Fibroblast of mammary gland (primary cell): ENCODE measurements around the gene ELP1.
"Not testable (repeated sequence)": the region's sequence is repeated elsewhere in the genome, so short reads cannot be mapped to it uniquely, and the experiment has no call there.

ENCODE experiments used
- DNase-seq: peaks from one replicate; pipeline ENCODE4 v3.0.0-alpha.2; 2010; ENCODE audit warnings: low read depth
- H3K4me3 ChIP-seq: 2 replicates; pipeline ENCODE4 v1.5.1; 2011; ENCODE audit warnings: low read depth, mild to moderate bottlenecking, low read length, moderate library complexity; ENCODE audit not compliant: control insufficient read depth
- CTCF ChIP-seq: conservative IDR thresholded peaks from 2 replicates; pipeline ENCODE4 v1.5.1; 2011; ENCODE audit warnings: low read depth, low read length, inconsistent platforms; ENCODE audit not compliant: control insufficient read depth, insufficient read depth

Gene ELP1

GRCh38 chr9:108934323-108934893, 484 bp upstream of the ELP1 start, which contains the start of gene ABITRAM:
Gene ABITRAM (plus strand): TSS chr9:108934400. CDS start chr9:108934487, 87 bp downstream.
- peak; percentile 70 for DNase-seq
- no peak for TF ChIP-seq CTCF
- peak within 1 kb of the TSS; percentile 96 for H3K4me3 ChIP-seq

- DNase-seq = peak; percentile 32
- peak overlapping the region; percentile 96 for H3K4me3 ChIP-seq
- no peak for TF ChIP-seq CTCF
These were observed 650 bp downstream of the ELP1 start for GRCh38 chr9:108933231-108933717.

GRCh38 chr9:108928386-108928785, 5.5 kb downstream of the ELP1 start:
- TF ChIP-seq CTCF = no peak
- H3K4me3 ChIP-seq = no peak overlapping the region
- no peak for DNase-seq

GRCh38 chr9:108924466-108924865, 9.5 kb downstream of the ELP1 start:
- DNase-seq = no peak
- no peak overlapping the region for H3K4me3 ChIP-seq

GRCh38 chr9:108921200-108921599, 12.7 kb downstream of the ELP1 start:
- TF ChIP-seq CTCF = no peak
- no peak overlapping the region for H3K4me3 ChIP-seq
- DNase-seq = no peak

More at GRCh38 chr9:108924466-108924865, 9.5 kb downstream of the ELP1 start:
- TF ChIP-seq CTCF = no peak

GRCh38 chr9:108920401-108920800, 13.5 kb downstream of the ELP1 start:
- not testable (repeated sequence) for DNase-seq, H3K4me3 ChIP-seq

GRCh38 chr9:108919517-108919916, 14.4 kb downstream of the ELP1 start:
- no peak for TF ChIP-seq CTCF
- no peak for DNase-seq
- H3K4me3 ChIP-seq = no peak overlapping the region
